DMS114 treated with DMSO at 0.1 percent for 48 hours (cell line): ENCODE data around the gene CST2.
A peak's percentile ranks its signal among the peaks of the same experiment; 100 is the strongest.
"Not testable (repeated sequence)": the region's sequence is repeated elsewhere in the genome, so short reads cannot be mapped to it uniquely, and the experiment has no call there.

Experiments
- DNase-seq: peaks from one replicate; lab custom pipeline; 2025; ENCODE audit not compliant: unreplicated experiment; lab: John Stamatoyannopoulos, UW

Gene CST2

DNA sequence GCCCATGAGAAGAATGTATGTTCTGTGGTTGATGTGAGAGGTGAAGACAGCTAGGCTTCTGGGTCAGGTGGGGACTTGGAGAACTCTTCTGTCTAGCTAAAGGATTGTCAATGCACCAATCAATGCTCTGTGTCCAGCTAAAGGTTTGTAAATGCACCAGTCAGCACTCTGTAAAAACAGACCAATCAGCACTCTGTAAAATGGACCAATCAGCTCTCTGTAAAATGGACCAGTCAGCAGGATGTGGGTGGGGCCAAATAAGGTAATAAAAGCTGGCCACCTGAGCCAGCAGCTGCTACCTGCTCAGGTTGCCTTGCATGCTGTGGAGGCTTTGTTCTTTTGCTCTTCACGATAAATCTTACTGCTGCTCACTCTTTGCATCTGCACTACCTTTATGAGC, 15.0 kb downstream of the CST2 start:
- DNase-seq: not testable (repeated sequence)

DNA sequence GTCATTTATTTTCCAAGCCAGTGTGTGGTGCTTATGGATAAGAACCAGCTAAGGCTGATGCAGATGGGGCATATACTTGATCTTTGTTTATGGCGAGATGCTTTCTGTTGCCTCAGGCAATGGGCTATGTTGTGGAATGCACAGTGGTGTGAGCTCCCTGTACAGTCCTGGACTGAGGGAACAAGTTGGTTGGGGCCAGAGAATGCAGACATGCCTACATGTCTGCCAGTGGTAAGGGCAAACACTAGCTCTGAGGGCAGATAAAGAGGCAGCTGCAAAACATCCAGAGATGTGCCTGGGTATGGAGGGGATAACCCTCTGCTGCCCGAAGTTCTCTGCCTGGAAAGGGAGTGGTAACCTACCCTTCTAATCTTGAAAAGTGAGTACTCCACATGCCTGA, 16.2 kb downstream of the CST2 start:
- DNase-seq: not testable (repeated sequence)

DNA sequence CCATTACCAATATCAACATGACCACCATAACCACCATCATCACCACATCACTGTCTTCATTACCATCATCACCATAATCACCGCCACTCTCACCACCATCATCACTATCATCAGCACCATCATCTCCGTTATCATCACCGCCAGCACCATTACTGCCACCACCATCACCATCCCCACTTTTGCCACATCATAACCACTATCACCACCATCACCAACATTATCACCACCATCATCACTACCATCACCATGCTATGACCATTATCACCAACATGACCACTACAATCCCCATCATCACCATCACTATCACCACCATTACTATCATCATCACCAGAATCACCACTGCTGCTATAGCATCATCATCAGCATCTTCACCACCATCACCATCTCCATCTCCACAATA, 25.7 kb downstream of the CST2 start:
- no peak for DNase-seq

DNA sequence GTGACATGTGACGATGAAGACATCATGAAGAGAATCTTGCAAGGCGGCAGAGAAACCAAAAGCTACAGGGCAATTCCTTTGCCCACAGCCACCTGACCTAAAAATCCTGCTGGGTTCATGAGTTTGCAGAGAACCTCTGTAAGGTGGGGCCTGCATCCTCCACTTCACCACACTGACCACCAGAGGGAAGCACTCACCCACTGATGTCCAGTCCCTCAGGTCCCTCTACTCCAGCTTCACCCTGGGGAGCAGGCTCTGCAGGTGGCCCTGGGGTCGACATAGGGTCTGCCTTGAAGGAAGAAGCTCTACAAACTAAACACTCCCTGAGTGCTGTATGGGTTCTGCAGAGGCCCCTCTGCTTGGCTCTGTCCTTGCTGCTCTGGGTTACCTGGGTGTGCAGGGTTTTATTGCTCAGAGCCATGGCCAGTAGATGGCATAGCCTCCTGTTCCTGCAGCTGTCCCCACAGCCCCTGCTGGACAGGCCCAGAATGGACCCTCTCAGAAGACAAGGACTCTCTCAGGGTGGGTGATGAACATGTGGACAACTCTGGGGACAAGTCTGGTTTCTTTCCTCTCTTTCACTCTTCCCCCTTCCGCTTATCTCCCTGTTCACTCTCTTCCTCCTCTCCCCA, 27.2 kb downstream of the CST2 start:
- DNase-seq: peak; percentile 1

GRCh38 chr20:23795526-23795925, 31.0 kb downstream of the CST2 start:
- DNase-seq: no peak

DNA sequence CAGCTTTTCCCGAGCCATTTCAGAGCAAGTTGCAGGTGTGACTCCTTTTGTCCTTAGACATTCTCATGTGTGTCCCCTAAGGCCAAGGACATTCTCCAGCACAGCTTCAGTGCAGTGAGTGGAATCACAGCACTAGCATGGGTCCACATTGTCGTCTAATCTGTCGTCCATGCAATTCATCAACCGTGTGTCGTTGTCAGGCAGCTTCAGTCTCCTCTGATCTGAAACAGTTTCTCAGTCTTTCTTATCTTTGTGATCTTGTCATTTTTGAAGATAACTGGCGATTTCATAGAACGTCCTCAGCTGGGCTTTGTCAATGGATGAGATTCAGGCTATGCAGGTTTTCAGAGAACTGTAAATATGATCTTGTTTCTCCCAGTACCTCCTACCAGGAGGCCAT, 31.7 kb downstream of the CST2 start:
- no peak for DNase-seq

GRCh38 chr20:23794065-23794464, 32.5 kb downstream of the CST2 start:
- DNase-seq: no peak

- DNase-seq: no peak
Measured at GRCh38 chr20:23783447-23783846, 43.1 kb downstream of the CST2 start.

DNA sequence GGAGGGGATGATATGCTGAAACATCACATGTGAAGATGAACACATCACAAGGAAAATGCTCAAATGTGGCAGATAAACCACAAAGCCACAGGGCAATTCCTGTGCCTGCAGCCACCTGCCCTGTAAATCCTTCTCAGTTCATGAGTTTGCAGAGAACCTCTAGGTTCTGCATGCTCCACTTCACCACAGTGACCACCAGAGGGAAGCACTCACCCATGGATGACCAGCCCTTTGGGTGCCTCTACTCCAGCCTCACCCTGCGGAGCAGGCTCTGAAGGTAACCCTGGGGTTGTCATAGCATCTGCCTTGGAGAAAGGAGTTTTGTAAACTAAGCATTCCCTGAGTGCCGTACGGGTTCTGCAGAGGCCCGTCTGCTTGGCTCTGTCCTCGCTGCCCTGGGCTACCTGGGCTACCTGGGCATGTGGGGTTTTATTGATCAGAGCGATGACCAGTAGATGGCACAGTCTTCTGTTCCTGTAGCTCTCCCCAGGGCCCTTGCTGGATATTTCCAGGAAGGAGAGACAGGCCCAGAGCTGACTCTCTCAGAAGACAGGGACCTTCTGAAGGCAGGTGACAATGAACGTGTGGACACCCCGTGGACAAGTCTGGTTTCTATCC, 44.1 kb downstream of the CST2 start:
- DNase-seq: no peak

- DNase-seq: not testable (repeated sequence)
Measured at GRCh38 chr20:23778676-23779075, 47.9 kb downstream of the CST2 start.

- DNase-seq: not testable (repeated sequence)
Measured at GRCh38 chr20:23777380-23777779, 49.1 kb downstream of the CST2 start.

GRCh38 chr20:23776067-23776771, 50.3 kb downstream of the CST2 start:
- DNase-seq: no peak

DNA sequence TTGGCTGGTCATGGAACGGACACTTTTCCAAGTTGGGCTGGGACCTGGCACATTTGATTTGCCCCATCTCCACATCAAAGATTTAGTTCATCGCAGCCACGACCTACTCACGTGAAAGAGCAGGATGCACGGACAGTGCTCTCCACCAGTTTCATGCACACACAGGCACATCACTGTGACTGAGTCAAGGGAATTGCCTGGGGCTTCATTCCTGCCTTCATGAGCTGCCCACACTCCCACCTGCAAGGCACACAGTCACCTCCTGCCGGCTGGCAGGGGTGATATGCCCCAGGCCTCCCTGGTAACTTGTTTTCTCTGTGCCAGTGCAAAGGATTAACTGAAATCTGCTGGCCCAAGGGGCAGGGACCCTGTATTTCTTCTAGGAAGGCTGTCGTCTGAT, 52.4 kb downstream of the CST2 start:
- no peak for DNase-seq
